Hindlimb muscle (tissue), 1 donor: ENCODE data around the gene ATP2B3. TPM values are rescaled to one million over a fixed set of nuclear protein-coding genes. Genes with fewer than 3 reads are reported as not detected.
"Not testable (repeated sequence)": the region's sequence is repeated elsewhere in the genome, so short reads cannot be mapped to it uniquely, and the experiment has no call there.

Experiments
- DNase-seq: peaks from one replicate; pipeline ENCODE4 v3.0.0-alpha.2; 2013
- polyA plus RNA-seq: library from polyadenylated mRNA; unstranded; fragments of 120-200 nt; gene quantifications from one replicate; pipeline ENCODE4 v1.2.1, GENCODE V29; 2013; ENCODE audit not compliant: insufficient read length

ATP2B3 gene
- polyA plus RNA-seq, 1 donor: 0.36 TPM

GRCh38 chrX:153596981-153597750 lies 79.7 kb downstream of the ATP2B3 start:
- DNase-seq: no peak

- no peak for DNase-seq
Observed at GRCh38 chrX:153598541-153599191, 81.2 kb downstream of the ATP2B3 start, which contains the start of gene CCNQ. Gene CCNQ, minus strand, starts transcription at chrX:153599139. Its CDS starts 66 bp downstream, at chrX:153599073.

- peak; percentile 91 for DNase-seq
Observed at GRCh38 chrX:153599192-153600031, 82.0 kb downstream of the ATP2B3 start.

- DNase-seq: no peak
Observed at GRCh38 chrX:153600032-153600373, 82.6 kb downstream of the ATP2B3 start.

- no peak for DNase-seq
Observed at GRCh38 chrX:153600921-153601320, 83.5 kb downstream of the ATP2B3 start.

- no peak for DNase-seq
Observed at GRCh38 chrX:153601511-153602110, 84.2 kb downstream of the ATP2B3 start.

DNA sequence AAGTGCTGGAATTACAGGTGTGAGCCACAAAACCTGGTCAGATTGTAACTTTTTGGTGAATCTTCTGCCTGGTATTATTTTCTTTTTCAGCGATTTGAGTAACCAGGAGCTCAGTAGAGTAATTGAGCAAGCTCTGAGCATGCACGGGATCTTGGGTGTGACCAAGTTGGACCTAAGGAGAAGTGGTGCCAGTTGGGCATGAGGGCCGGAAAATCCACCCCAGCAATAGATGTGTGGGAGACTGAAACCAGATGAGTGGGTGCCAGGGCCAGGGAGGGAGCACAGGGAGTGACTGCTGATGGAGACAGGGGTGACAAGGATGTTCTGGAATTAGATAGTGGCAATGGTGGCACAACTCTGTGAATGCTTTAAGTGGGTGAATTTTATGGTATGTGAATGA lies 85.2 kb downstream of the ATP2B3 start:
- DNase-seq: no peak

- no peak for DNase-seq
Observed at GRCh38 chrX:153603131-153603656, 85.8 kb downstream of the ATP2B3 start.

DNA sequence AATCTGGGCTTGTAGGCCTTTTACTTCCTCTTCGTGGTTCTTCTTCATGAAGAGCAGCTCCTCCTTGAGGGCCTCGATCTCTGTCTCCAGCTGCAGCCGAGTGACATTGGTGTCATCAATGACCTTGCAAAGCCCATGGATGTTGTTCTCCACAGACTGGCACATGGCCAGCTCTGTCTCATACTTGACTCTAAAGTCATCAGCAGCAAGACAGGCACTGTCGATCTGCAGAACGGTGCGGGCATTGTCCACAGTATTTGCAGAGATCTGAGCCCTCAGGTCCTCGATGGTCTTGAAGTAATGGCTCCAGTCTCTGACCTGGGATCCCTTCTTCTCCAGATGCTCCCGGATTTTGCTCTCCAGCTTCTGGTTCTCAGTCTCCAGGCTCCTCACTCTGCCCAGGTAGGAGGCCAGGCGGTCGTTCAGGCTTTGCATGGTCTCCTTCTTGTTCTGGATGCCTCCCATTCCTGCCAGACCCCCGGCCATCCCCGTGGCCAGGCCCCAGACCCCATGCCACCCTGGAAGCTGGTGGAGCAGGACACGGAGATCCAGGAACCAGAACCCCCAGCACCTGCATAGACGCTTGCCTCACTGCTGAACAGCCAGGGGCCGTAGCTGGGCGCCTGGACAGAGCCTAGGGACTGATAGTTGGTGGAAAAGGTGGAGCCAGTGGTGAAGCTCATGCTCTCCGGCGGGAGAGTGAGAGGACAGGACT lies 87.4 kb downstream of the ATP2B3 start:
- DNase-seq: not testable (repeated sequence)

DNA sequence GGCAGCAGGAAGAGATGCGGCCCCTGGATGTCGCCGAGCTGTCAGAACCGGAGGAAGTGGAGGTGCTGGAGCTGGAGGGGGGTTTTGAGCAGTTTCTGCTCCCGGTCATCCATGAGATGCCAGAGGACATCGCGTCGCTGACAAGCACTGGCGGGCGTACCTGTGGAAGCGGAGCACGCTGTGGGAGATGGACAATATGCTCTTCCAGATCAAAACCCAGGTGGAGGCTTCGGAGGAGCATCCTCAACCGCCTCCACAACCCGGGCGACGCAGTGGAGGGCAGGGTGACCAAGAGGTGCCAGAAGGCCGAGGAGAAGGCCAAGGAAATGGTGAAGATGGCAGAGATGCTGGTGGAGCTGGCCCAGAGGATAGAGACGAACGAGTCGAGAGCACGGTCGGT lies 89.1 kb downstream of the ATP2B3 start:
- DNase-seq: no peak

DNA sequence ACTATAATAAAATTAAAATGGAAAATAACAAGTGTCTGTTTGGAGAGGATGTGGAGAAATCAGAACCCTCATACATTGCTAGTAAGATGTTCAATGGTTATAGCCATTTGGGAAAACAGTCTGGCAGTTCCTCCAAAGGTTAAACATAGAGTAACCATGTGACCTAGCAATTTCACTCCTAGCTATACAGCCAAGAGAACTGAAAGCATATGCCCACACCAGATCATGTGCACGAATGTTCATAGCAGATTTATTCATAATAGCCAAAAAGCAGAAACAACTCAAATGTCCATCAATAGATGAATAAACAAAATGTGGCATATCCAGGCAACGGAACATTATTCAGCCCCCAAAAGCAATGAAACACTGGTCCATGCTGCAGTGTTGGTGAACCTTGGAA lies 90.9 kb downstream of the ATP2B3 start:
- no peak for DNase-seq

DNA sequence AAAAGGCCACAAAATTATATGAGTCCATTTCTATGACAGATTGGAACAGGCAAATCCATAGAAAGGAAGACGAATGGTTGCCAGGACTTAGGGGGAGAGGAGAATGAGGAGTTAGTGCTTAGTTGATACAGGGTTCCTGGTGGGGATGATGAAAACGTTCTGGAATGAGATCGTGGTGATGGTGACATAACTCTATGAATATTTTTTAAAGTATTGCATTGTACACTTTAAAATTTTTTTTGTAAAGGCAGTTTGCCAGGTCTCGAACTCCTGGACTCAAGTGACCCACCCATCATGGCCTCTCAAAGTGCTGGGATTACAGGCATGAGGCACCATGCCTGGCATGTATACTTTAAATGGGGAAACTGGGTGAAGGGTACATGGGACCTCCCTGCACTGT lies 91.4 kb downstream of the ATP2B3 start:
- DNase-seq: no peak

GRCh38 chrX:153609917-153610835 lies 92.7 kb downstream of the ATP2B3 start:
- peak; percentile 77 for DNase-seq

GRCh38 chrX:153610836-153611213 lies 93.4 kb downstream of the ATP2B3 start:
- DNase-seq: no peak

DNA sequence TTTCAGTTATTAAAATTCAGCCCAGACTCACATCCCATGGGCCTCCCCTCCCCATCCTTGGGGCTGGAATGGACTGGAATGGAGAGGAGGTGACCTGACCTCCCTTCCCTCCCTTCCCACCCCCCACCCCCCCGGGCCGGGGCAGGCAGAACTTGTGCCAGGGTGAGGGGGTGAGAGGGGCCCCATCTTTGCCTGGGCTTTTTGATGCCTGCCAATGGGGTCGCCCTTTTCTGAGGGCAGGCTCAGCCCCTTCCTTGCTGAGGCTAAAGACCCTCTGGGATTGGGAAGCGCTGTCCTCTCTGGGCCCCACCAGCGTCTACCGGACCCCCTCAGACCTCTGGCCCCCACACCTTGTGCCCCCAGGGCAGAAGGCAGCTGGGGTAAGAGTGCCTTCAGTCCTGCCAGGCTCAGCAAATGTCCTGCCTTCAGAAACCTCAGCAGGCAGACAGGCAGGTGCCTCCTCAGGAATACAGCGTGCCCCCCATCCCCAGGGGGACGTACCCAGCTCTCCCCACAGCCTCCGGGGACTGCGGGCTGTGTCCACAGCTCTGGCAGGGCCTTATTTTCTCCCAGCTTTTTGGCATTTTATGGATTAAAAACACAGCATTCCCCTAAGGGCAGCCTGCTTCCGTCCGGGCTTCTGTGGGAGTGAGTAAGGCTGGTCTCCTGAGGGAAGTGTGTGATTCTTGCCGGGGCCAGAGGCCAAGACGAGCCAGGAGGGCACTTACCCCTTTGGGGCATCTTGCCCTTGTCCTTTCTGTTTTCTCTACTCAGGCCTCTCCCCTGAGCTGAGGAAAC lies 94.1 kb downstream of the ATP2B3 start:
- no peak for DNase-seq

- DNase-seq: no peak
Observed at GRCh38 chrX:153612413-153612812, 95.0 kb downstream of the ATP2B3 start.

DNA sequence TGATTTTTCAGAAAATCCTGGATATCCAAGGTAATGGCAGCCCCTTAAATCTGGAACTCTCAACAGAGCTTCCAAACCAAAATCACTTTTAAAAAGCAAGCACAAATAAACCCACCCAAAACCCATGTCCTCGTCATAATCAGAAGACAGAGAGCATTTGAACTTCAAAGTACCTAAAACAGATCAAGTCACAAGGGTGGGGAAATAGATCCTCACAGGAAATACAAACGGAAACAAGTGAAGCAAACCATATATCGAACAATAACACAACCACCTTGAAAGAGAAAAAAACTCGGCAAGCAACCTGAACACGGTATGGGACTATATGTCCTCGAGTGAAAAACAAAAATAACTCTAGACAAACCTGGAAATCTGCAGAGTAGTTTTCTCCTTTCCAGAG lies 97.4 kb downstream of the ATP2B3 start:
- DNase-seq: no peak

DNA sequence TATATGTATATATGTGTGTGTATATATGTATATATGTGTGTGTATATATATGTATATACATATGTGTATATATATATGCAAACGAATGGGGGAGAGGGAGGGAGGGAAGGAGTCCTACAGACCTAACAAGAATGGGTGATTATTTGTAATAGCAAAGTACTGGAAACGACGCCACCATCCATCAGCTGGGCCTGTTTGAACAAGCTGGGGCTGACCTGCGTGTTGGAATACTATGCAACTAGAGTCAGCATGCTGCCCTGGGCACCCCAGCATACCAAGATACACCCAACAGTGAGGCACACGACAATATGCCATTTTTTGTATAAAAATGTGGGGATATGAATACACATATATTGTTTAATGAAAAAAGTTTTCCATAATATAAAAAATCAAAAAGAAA lies 103.1 kb downstream of the ATP2B3 start:
- no peak for DNase-seq

DNA sequence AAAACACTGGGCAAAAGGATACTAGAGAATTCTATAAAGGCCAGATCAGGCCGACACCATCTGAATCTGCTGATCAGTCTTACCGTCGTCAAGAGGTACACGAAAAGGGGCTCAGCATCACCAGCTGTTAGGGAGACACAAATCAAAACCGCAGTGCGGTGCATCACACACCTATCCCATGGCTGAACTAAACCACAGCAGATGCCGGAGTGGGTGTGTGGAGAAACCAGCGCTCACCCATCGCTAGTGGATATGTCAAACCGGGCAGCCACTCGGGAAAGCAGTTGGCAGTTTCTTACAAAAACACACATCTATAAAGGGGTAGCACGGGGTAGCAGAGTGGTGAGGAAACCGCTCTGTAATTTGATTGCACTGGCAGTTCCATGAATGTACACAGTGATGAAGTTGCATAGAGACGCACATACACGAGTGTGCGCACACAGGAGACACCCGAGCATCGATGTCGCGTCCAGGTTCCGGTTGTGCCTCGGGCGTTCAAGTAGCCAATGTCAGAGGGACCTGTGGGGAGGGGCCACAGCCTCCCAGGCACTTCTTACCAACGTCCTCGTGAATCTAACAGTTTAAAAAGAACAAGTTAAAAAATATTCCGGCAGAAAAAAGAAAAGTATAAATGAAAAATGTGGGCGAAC lies 104.6 kb downstream of the ATP2B3 start:
- DNase-seq: no peak
